Mesendoderm (in vitro differentiated cells): Measurements from ENCODE around the gene RASA2.

Source experiments
- DNase-seq: peaks from one replicate; pipeline ENCODE4 v3.0.0; 2013
- H2AK5ac ChIP-seq: 2 replicates; pipeline ENCODE4 v1.6.1; 2013; ENCODE audit warnings: low read length, inconsistent platforms
- H2BK120ac ChIP-seq: 2 replicates; pipeline ENCODE4 v1.6.1; 2013; ENCODE audit warnings: low read depth, mild to moderate bottlenecking, low read length, moderate library complexity, mixed read lengths
- H2BK15ac ChIP-seq: replicated peaks from 2 replicates; pipeline ENCODE4 v1.6.1; 2013; ENCODE audit warnings: low read depth, mild to moderate bottlenecking, moderate library complexity
- H2BK5ac ChIP-seq: 2 replicates; pipeline ENCODE4 v1.6.1; 2013; ENCODE audit warnings: low read length, inconsistent platforms
- H3K18ac ChIP-seq: 2 replicates; pipeline ENCODE4 v1.6.1; 2013; ENCODE audit warnings: mild to moderate bottlenecking, low read length, mixed read lengths
- H3K23ac ChIP-seq: one replicate; pipeline ENCODE4 v1.6.1; 2013; ENCODE audit warnings: low read length
- H3K27ac ChIP-seq: 2 replicates; pipeline ENCODE4 v1.5.1; 2013; ENCODE audit warnings: low read depth, mild to moderate bottlenecking, inconsistent platforms, low read length, moderate library complexity
- H3K27me3 ChIP-seq: 2 replicates; pipeline ENCODE4 v1.6.1; 2013; ENCODE audit warnings: low read length, control low read depth, mild to moderate bottlenecking, inconsistent platforms; ENCODE audit not compliant: insufficient read depth, poor library complexity
- H3K36me3 ChIP-seq: 2 replicates; pipeline ENCODE4 v1.6.1; 2013; ENCODE audit warnings: low read length, inconsistent platforms; ENCODE audit not compliant: control insufficient read depth, insufficient read depth
- H3K4ac ChIP-seq: one replicate; pipeline ENCODE4 v1.6.1; 2013; ENCODE audit warnings: low read depth, mild to moderate bottlenecking, low read length, moderate library complexity
- H3K4me1 ChIP-seq: 2 replicates; pipeline ENCODE4 v1.6.1; 2013; ENCODE audit warnings: low read depth, low read length, inconsistent platforms; ENCODE audit not compliant: control insufficient read depth
- H3K4me2 ChIP-seq: 2 replicates; pipeline ENCODE4 v1.6.1; 2013; ENCODE audit warnings: low read length
- H3K4me3 ChIP-seq: 2 replicates; pipeline ENCODE4 v1.5.1; 2013; ENCODE audit warnings: mild to moderate bottlenecking, low read length
- H3K56ac ChIP-seq: one replicate; pipeline ENCODE4 v1.6.1; 2013; ENCODE audit warnings: low read length
- H3K79me1 ChIP-seq: 2 replicates; pipeline ENCODE4 v1.6.1; 2013; ENCODE audit warnings: low read length, inconsistent platforms
- H3K79me2 ChIP-seq: 2 replicates; pipeline ENCODE4 v1.6.1; 2013; ENCODE audit warnings: mild to moderate bottlenecking, low read length; ENCODE audit not compliant: control insufficient read depth, insufficient read depth
- H3K9ac ChIP-seq: 2 replicates; pipeline ENCODE4 v1.6.1; 2013; ENCODE audit warnings: low read length, inconsistent platforms
- H4K5ac ChIP-seq: one replicate; pipeline ENCODE4 v1.6.1; 2013; ENCODE audit warnings: low read length
- H4K8ac ChIP-seq: one replicate; pipeline ENCODE4 v1.6.1; 2013; ENCODE audit warnings: low read depth, mild to moderate bottlenecking, control low read depth, low read length, moderate library complexity
- WGBS: extraction: QIAGEN DNeasy Blood & Tissue Kit; methylation state at CpG from one replicate; pipeline ENCODE4 v1.1.7; 2013; ENCODE audit warnings: low lambda C conversion rate, missing lambda C conversion rate; ENCODE audit not compliant: insufficient coverage; ENCODE audit errors: extremely low coverage; 5-methylcytosine and 5-hydroxymethylcytosine counted together

The RASA2 gene

GRCh38 chr3:141642215-141642614, 155.4 kb downstream of the RASA2 start:
- no CpG with 5 or more reads among the region's 2 CpGs for WGBS
- no peak overlapping the region for H3K4me3 ChIP-seq
- H4K5ac ChIP-seq, result no peak overlapping the region
- H3K56ac ChIP-seq, result no peak overlapping the region
- no peak overlapping the region for H2BK120ac ChIP-seq
- H3K9ac ChIP-seq, result no peak overlapping the region
- H3K79me1 ChIP-seq, result no peaks in the 10 kb centered on the region
- H2BK15ac ChIP-seq, result no peak overlapping the region
- no peak overlapping the region for H3K27ac ChIP-seq
- H3K4ac ChIP-seq, result no peak overlapping the region
- no peak overlapping the region for H2AK5ac ChIP-seq
- no peak for DNase-seq
- H3K4me2 ChIP-seq, result no peak overlapping the region
- H2BK5ac ChIP-seq, result no peak overlapping the region
- H3K27me3 ChIP-seq, result no peaks in the 10 kb centered on the region
- no peaks in the 10 kb centered on the region for H3K79me2 ChIP-seq
- no peak overlapping the region for H3K23ac ChIP-seq
- no peak overlapping the region for H4K8ac ChIP-seq
- no peaks in the 10 kb centered on the region for H3K4me1 ChIP-seq
- no peaks in the 10 kb centered on the region for H3K36me3 ChIP-seq
- H3K18ac ChIP-seq, result no peak overlapping the region

- DNase-seq, result peak; percentile 28
- no peak overlapping the region for H3K18ac ChIP-seq
- no peak overlapping the region for H2AK5ac ChIP-seq
These were observed 156.6 kb downstream of the RASA2 start for GRCh38 chr3:141643391-141643790.

GRCh38 chr3:141643796-141644195, 157.0 kb downstream of the RASA2 start:
- Histone ChIP-seq H2BK120ac (no peak overlapping the region), H3K18ac (no peak overlapping the region), H3K4me1 (no peaks in the 10 kb centered on the region), H3K27ac (no peak overlapping the region), H3K4ac (no peak overlapping the region), H3K79me2 (no peaks in the 10 kb centered on the region), H2BK5ac (no peak overlapping the region), H3K56ac (no peak overlapping the region), H2BK15ac (no peak overlapping the region), H3K4me3 (no peak overlapping the region), H3K27me3 (no peaks in the 10 kb centered on the region), H3K9ac (no peak overlapping the region), H3K23ac (no peak overlapping the region), H2AK5ac (no peak overlapping the region), H3K79me1 (no peaks in the 10 kb centered on the region), H3K36me3 (no peaks in the 10 kb centered on the region), H4K5ac (no peak overlapping the region), H3K4me2 (no peak overlapping the region), H4K8ac (no peak overlapping the region)
- DNase-seq, result peak; percentile 54
- WGBS, result no CpG with 5 or more reads among the region's 1 CpG

More at GRCh38 chr3:141643391-141643790, 156.6 kb downstream of the RASA2 start:
- H3K4me1 ChIP-seq, result no peaks in the 10 kb centered on the region
- no peak overlapping the region for H3K27ac ChIP-seq
- no peak overlapping the region for H2BK120ac ChIP-seq
- no peaks in the 10 kb centered on the region for H3K79me2 ChIP-seq
- no peaks in the 10 kb centered on the region for H3K36me3 ChIP-seq
- H2BK15ac ChIP-seq, result no peak overlapping the region
- no peak overlapping the region for H3K4me2 ChIP-seq
- H3K4me3 ChIP-seq, result no peak overlapping the region
- no peak overlapping the region for H3K23ac ChIP-seq
- no peak overlapping the region for H2BK5ac ChIP-seq
- H4K8ac ChIP-seq, result no peak overlapping the region
- no peaks in the 10 kb centered on the region for H3K79me1 ChIP-seq
- H3K9ac ChIP-seq, result no peak overlapping the region
- no peaks in the 10 kb centered on the region for H3K27me3 ChIP-seq
- H4K5ac ChIP-seq, result no peak overlapping the region
- H3K56ac ChIP-seq, result no peak overlapping the region
- H3K4ac ChIP-seq, result no peak overlapping the region

GRCh38 chr3:141644931-141645330, 158.1 kb downstream of the RASA2 start:
- no peaks in the 10 kb centered on the region for H3K79me2 ChIP-seq
- WGBS, result no CpG with 5 or more reads among the region's 5 CpGs
- H2BK5ac ChIP-seq, result no peak overlapping the region
- no peak overlapping the region for H3K23ac ChIP-seq
- no peak overlapping the region for H3K4me3 ChIP-seq
- H2AK5ac ChIP-seq, result no peak overlapping the region
- H4K8ac ChIP-seq, result no peak overlapping the region
- peak; percentile 93 for DNase-seq
- no peak overlapping the region for H3K27ac ChIP-seq
- H2BK120ac ChIP-seq, result no peak overlapping the region
- no peak overlapping the region for H2BK15ac ChIP-seq
- H3K9ac ChIP-seq, result no peak overlapping the region
- no peaks in the 10 kb centered on the region for H3K4me1 ChIP-seq
- no peaks in the 10 kb centered on the region for H3K36me3 ChIP-seq
- H4K5ac ChIP-seq, result no peak overlapping the region
- H3K4me2 ChIP-seq, result no peak overlapping the region
- no peak overlapping the region for H3K56ac ChIP-seq
- no peaks in the 10 kb centered on the region for H3K27me3 ChIP-seq
- no peak overlapping the region for H3K4ac ChIP-seq
- H3K79me1 ChIP-seq, result no peaks in the 10 kb centered on the region
- H3K18ac ChIP-seq, result no peak overlapping the region

- Histone ChIP-seq H3K79me2 (no peaks in the 10 kb centered on the region), H2BK120ac (no peak overlapping the region), H3K4me2 (no peak overlapping the region), H4K8ac (no peak overlapping the region), H3K56ac (no peak overlapping the region), H3K4me3 (no peak overlapping the region), H3K23ac (no peak overlapping the region), H2AK5ac (no peak overlapping the region), H3K18ac (no peak overlapping the region), H3K79me1 (no peaks in the 10 kb centered on the region), H3K36me3 (no peaks in the 10 kb centered on the region), H2BK15ac (no peak overlapping the region), H4K5ac (no peak overlapping the region), H2BK5ac (no peak overlapping the region), H3K4me1 (no peaks in the 10 kb centered on the region), H3K27me3 (no peaks in the 10 kb centered on the region), H3K4ac (no peak overlapping the region), H3K9ac (no peak overlapping the region), H3K27ac (no peak overlapping the region)
- peak; percentile 92 for DNase-seq
- WGBS, result no CpG with 5 or more reads among the region's 8 CpGs
These were observed 160.1 kb downstream of the RASA2 start for GRCh38 chr3:141646760-141647561.

GRCh38 chr3:141647562-141647915, 160.7 kb downstream of the RASA2 start:
- WGBS, result no CpG with 5 or more reads among the region's 3 CpGs
- Histone ChIP-seq H3K36me3 (no peaks in the 10 kb centered on the region), H2AK5ac (no peak overlapping the region), H3K27me3 (no peaks in the 10 kb centered on the region), H3K18ac (no peak overlapping the region), H3K4ac (no peak overlapping the region), H2BK15ac (no peak overlapping the region), H2BK120ac (no peak overlapping the region), H3K4me3 (no peak overlapping the region), H3K79me2 (no peaks in the 10 kb centered on the region), H3K9ac (no peak overlapping the region), H3K4me2 (no peak overlapping the region), H2BK5ac (no peak overlapping the region), H3K79me1 (no peaks in the 10 kb centered on the region), H3K23ac (no peak overlapping the region), H4K5ac (no peak overlapping the region), H3K27ac (no peak overlapping the region), H3K56ac (no peak overlapping the region), H4K8ac (no peak overlapping the region), H3K4me1 (no peaks in the 10 kb centered on the region)
- DNase-seq, result no peak
